Mesenchymal stem cell (in vitro differentiated cells and primary cell): ENCODE measurements around the gene TNFSF12.

Experiments used
- DNase-seq: peaks from one replicate; pipeline ENCODE4 v3.0.0-alpha.2; 2013
- H2AFZ ChIP-seq: one replicate; pipeline ENCODE4 v1.6.1; 2013; ENCODE audit warnings: low read depth, mild to moderate bottlenecking, control low read depth, inconsistent platforms, low read length, moderate library complexity
- H2AK5ac ChIP-seq: 2 replicates; pipeline ENCODE4 v1.6.1; 2013; ENCODE audit warnings: low read length, moderate library complexity, mild to moderate bottlenecking, inconsistent platforms; ENCODE audit not compliant: severe bottlenecking
- H2BK120ac ChIP-seq: one replicate; pipeline ENCODE4 v1.6.1; 2013; ENCODE audit warnings: low read depth, mild to moderate bottlenecking, inconsistent platforms, low read length, moderate library complexity
- H2BK12ac ChIP-seq, 2 experiments: one replicate each; pipeline ENCODE4 v1.6.1; 2013; ENCODE audit warnings: inconsistent platforms in 2 of 2, low read length in 2 of 2, mild to moderate bottlenecking in 2 of 2, moderate library complexity in 2 of 2, control low read depth in 1 of 2
- H2BK15ac ChIP-seq: one replicate; pipeline ENCODE4 v1.6.1; 2013; ENCODE audit warnings: mild to moderate bottlenecking, low read depth, inconsistent platforms; ENCODE audit not compliant: poor library complexity, severe bottlenecking
- H2BK5ac ChIP-seq: 2 replicates; pipeline ENCODE4 v1.6.1; 2013; ENCODE audit warnings: low read depth, mild to moderate bottlenecking, low read length, control low read depth, inconsistent platforms; ENCODE audit not compliant: poor library complexity, severe bottlenecking
- H3K14ac ChIP-seq, 2 experiments: one replicate each; pipeline ENCODE4 v1.6.1; 2013; ENCODE audit warnings: inconsistent platforms in 2 of 2, low read length in 2 of 2, control low read depth in 1 of 2, mild to moderate bottlenecking in 1 of 2, moderate library complexity in 1 of 2
- H3K18ac ChIP-seq, 2 experiments: one replicate each; pipeline ENCODE4 v1.6.1; 2013; ENCODE audit warnings: inconsistent platforms in 2 of 2, low read length in 2 of 2, control low read depth in 1 of 2, low read depth in 1 of 2, mild to moderate bottlenecking in 1 of 2
- H3K23ac ChIP-seq, 2 experiments: one replicate each; pipeline ENCODE4 v1.6.1; 2013; ENCODE audit warnings: inconsistent platforms in 2 of 2, low read length in 2 of 2, mild to moderate bottlenecking in 2 of 2, moderate library complexity in 2 of 2, control low read depth in 1 of 2
- H3K27ac ChIP-seq: 2 replicates; pipeline ENCODE4 v1.5.1; 2013; ENCODE audit warnings: mild to moderate bottlenecking, moderate library complexity, low read length, control low read depth, inconsistent platforms; ENCODE audit not compliant: poor library complexity, severe bottlenecking
- H3K27me3 ChIP-seq, 2 experiments: 2 replicates each; pipeline versions ENCODE4 v1.6.1 to v1.7.0; 2013; ENCODE audit warnings: low read length in 2 of 2, mild to moderate bottlenecking in 2 of 2, moderate library complexity in 2 of 2, control low read depth in 1 of 2, inconsistent platforms in 1 of 2; ENCODE audit not compliant: control insufficient read depth in 1 of 2, insufficient read depth in 1 of 2
- H3K36me3 ChIP-seq, 2 experiments: 2 replicates each; pipeline versions ENCODE4 v1.6.1 to v1.7.0; 2013; ENCODE audit warnings: low read length in 2 of 2, control low read depth in 1 of 2, inconsistent platforms in 1 of 2, low read depth in 1 of 2, mild to moderate bottlenecking in 1 of 2; ENCODE audit not compliant: insufficient read depth in 2 of 2, control insufficient read depth in 1 of 2
- H3K4ac ChIP-seq, 2 experiments: one replicate each; pipeline ENCODE4 v1.6.1; 2013; ENCODE audit warnings: inconsistent platforms in 2 of 2, low read length in 2 of 2, mild to moderate bottlenecking in 2 of 2, moderate library complexity in 2 of 2, control low read depth in 1 of 2, low read depth in 1 of 2
- H3K4me1 ChIP-seq: 2 replicates; pipeline ENCODE4 v1.6.1; 2013; ENCODE audit warnings: low read depth, low read length, control low read depth; ENCODE audit not compliant: control insufficient read depth, insufficient read depth
- H3K4me2 ChIP-seq: 2 replicates; pipeline ENCODE4 v1.6.1; 2013; ENCODE audit warnings: low read length, mild to moderate bottlenecking, inconsistent platforms; ENCODE audit not compliant: poor library complexity, severe bottlenecking
- H3K4me3 ChIP-seq, 2 experiments: 2 replicates each; pipeline versions ENCODE4 v1.5.1 to v1.7.0; 2013; ENCODE audit warnings: low read length in 2 of 2, mild to moderate bottlenecking in 2 of 2, control low read depth in 1 of 2, low read depth in 1 of 2; ENCODE audit not compliant: insufficient read depth in 1 of 2
- H3K79me1 ChIP-seq: replicated peaks from 2 replicates; pipeline ENCODE4 v1.6.1; 2013; ENCODE audit warnings: mild to moderate bottlenecking, control low read depth, low read length, inconsistent platforms; ENCODE audit not compliant: poor library complexity, severe bottlenecking
- H3K9ac ChIP-seq: 2 replicates; pipeline ENCODE4 v1.7.0; 2013; ENCODE audit warnings: mild to moderate bottlenecking, low read length, moderate library complexity
- H3K9me3 ChIP-seq: 2 replicates; pipeline ENCODE4 v1.7.0; 2013; ENCODE audit warnings: mild to moderate bottlenecking, low read length; ENCODE audit not compliant: control insufficient read depth
- H4K8ac ChIP-seq: one replicate; pipeline ENCODE4 v1.6.1; 2013; ENCODE audit warnings: inconsistent platforms, mild to moderate bottlenecking, low read length, moderate library complexity
- H4K91ac ChIP-seq: one replicate; pipeline ENCODE4 v1.6.1; 2013; ENCODE audit warnings: mild to moderate bottlenecking, low read length, inconsistent platforms
- WGBS: methylation state at CpG from one replicate; pipeline ENCODE4 v1.1.7; 2013; ENCODE audit warnings: mixed read lengths; 5-methylcytosine and 5-hydroxymethylcytosine counted together

TNFSF12 gene

DNA sequence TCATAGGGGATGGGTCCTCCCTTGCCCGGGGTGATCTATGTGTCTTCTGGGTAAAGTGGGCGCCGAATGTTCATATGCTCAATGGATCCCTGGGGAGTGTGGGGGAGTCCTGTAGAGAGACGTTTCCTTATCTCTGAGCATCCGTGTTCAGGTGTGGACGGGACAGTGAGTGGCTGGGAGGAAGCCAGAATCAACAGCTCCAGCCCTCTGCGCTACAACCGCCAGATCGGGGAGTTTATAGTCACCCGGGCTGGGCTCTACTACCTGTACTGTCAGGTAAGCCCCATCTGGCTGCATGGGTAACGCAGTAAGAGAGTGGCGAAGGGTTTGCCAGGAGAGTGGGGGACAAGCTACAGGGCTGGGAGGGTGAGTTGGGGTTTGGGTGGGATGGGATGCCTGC lies 7.8 kb downstream of the TNFSF12 start:
- Histone ChIP-seq H2BK120ac (no peak overlapping the region), H2BK12ac (no peak overlapping the region), H3K4me2 (no peak overlapping the region), H3K4me3 (no peak overlapping the region), H4K91ac (no peak overlapping the region), H3K4me1 (peaks cover 14% of the 10 kb centered on the region), H3K18ac (no peak overlapping the region), H3K9ac (no peak overlapping the region), H2BK15ac (no peak overlapping the region), H2AK5ac (no peak overlapping the region), H3K36me3 (peaks cover 5 to 6% of the 10 kb centered on the region in 2 experiments), H4K8ac (no peak overlapping the region), H2AFZ (no peak overlapping the region), H3K9me3 (no peaks in the 10 kb centered on the region), H3K14ac (no peak overlapping the region), H3K27ac (no peak overlapping the region), H2BK5ac (no peak overlapping the region), H3K79me1 (no peaks in the 10 kb centered on the region), H3K27me3 (no peaks in the 10 kb centered on the region), H3K23ac (no peak overlapping the region), H3K4ac (no peak overlapping the region)
- no peak for DNase-seq
- WGBS, result 91% methylated on average over 12 of the region's 12 CpGs

DNA sequence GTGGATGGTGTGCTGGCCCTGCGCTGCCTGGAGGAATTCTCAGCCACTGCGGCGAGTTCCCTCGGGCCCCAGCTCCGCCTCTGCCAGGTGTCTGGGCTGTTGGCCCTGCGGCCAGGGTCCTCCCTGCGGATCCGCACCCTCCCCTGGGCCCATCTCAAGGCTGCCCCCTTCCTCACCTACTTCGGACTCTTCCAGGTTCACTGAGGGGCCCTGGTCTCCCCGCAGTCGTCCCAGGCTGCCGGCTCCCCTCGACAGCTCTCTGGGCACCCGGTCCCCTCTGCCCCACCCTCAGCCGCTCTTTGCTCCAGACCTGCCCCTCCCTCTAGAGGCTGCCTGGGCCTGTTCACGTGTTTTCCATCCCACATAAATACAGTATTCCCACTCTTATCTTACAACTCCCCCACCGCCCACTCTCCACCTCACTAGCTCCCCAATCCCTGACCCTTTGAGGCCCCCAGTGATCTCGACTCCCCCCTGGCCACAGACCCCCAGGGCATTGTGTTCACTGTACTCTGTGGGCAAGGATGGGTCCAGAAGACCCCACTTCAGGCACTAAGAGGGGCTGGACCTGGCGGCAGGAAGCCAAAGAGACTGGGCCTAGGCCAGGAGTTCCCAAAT lies 8.4 kb downstream of the TNFSF12 start:
- no peak overlapping the region for H3K23ac ChIP-seq
- WGBS, result 78% methylated on average over 18 of the region's 19 CpGs

DNA sequence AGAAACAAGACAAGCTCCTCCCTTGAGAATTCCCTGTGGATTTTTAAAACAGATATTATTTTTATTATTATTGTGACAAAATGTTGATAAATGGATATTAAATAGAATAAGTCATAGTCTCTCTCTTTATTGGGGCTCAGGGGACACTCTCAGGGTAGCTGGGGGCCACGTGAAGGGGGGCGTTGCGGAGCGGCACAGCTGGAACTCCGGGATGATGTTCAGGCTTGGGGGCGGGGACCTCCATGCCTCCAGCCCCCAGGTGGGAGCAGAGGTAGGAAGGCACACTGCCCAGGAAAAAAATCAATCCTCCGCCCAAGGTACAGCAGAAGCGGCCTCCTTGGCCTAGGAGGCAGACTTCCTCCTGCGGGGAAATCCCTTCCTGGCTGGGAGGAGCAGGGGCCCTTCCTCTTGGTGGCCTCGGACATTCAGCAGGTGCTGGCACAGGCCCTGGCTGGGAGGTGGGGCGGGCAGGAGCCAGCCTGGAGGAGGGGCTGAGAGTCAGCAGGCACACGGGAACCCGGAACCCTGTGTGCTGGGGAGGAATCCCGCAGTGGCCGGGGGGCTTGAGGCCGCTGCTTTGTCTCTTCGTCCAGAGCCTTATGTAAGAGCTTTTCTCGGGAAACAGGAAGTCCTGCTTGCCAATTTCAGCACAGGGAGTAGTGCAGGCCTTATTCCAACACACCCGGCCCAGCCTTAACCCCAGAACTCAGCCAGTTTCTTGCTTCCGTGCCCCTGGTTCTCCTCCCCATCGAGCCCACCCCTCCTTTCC lies 9.1 kb downstream of the TNFSF12 start:
- no peak overlapping the region for H3K18ac ChIP-seq
- H2BK5ac ChIP-seq, result no peak overlapping the region
- H3K23ac ChIP-seq, result no peak overlapping the region
- no peaks in the 10 kb centered on the region for H3K79me1 ChIP-seq
- H2AFZ ChIP-seq, result peak overlapping the region; percentile 1
- WGBS, result 36% methylated on average over 21 of the region's 21 CpGs
- peak overlapping the region in 1 of 2 experiments; percentile 55 for H3K4me3 ChIP-seq
- H2AK5ac ChIP-seq, result peak overlapping the region; percentile 9
- H2BK15ac ChIP-seq, result no peak overlapping the region
- no peak overlapping the region for H3K14ac ChIP-seq
- peak overlapping the region in 1 of 2 experiments; percentile 32 for H2BK12ac ChIP-seq
- peak overlapping the region; percentile 86 for H4K8ac ChIP-seq
- peak overlapping the region; percentile 39 for H3K4me2 ChIP-seq
- no peak for DNase-seq
- H3K9me3 ChIP-seq, result no peaks in the 10 kb centered on the region
- peak overlapping the region; percentile 85 for H3K9ac ChIP-seq
- no peak overlapping the region for H3K27ac ChIP-seq
- no peak overlapping the region for H3K4ac ChIP-seq
- H4K91ac ChIP-seq, result peak overlapping the region; percentile 19
- H3K36me3 ChIP-seq, result peaks cover 6% of the 10 kb centered on the region in 2 experiments
- peaks cover 15% of the 10 kb centered on the region for H3K4me1 ChIP-seq
- H3K27me3 ChIP-seq, result no peaks in the 10 kb centered on the region
- no peak overlapping the region for H2BK120ac ChIP-seq

More for the DNA sequence above, 8.4 kb downstream of the TNFSF12 start:
- H2BK15ac ChIP-seq, result no peak overlapping the region
- H4K91ac ChIP-seq, result no peak overlapping the region
- no peak overlapping the region for H3K14ac ChIP-seq
- H3K4me1 ChIP-seq, result peaks cover 14% of the 10 kb centered on the region
- H3K79me1 ChIP-seq, result no peaks in the 10 kb centered on the region
- H4K8ac ChIP-seq, result peak overlapping the region; percentile 57
- DNase-seq, result no peak
- no peak overlapping the region for H2BK120ac ChIP-seq
- H3K4ac ChIP-seq, result no peak overlapping the region
- H2AFZ ChIP-seq, result no peak overlapping the region
- no peak overlapping the region for H3K4me3 ChIP-seq
- H3K27me3 ChIP-seq, result no peaks in the 10 kb centered on the region
- no peak overlapping the region for H2BK5ac ChIP-seq
- H3K4me2 ChIP-seq, result no peak overlapping the region
- H3K9ac ChIP-seq, result peak overlapping the region; percentile 85
- no peak overlapping the region for H2BK12ac ChIP-seq
- H3K27ac ChIP-seq, result no peak overlapping the region
- H3K36me3 ChIP-seq, result peaks cover 5 to 6% of the 10 kb centered on the region in 2 experiments
- no peaks in the 10 kb centered on the region for H3K9me3 ChIP-seq
- no peak overlapping the region for H3K18ac ChIP-seq
- H2AK5ac ChIP-seq, result peak overlapping the region; percentile 64

DNA sequence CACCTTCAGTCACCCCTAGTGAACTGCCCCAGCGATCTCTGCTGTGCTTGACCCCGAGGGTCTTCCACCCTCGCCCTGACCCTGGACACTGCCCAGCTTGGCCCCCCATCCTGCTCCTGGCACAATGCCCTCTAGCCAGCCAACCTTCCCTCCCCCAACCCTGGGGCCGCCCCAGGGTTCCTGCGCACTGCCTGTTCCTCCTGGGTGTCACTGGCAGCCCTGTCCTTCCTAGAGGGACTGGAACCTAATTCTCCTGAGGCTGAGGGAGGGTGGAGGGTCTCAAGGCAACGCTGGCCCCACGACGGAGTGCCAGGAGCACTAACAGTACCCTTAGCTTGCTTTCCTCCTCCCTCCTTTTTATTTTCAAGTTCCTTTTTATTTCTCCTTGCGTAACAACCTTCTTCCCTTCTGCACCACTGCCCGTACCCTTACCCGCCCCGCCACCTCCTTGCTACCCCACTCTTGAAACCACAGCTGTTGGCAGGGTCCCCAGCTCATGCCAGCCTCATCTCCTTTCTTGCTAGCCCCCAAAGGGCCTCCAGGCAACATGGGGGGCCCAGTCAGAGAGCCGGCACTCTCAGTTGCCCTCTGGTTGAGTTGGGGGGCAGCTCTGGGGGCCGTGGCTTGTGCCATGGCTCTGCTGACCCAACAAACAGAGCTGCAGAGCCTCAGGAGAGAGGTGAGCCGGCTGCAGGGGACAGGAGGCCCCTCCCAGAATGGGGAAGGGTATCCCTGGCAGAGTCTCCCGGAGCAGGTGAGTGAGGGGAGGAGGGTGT lies 9.9 kb downstream of the TNFSF12 start, which contains the start of gene TNFSF13:
Gene TNFSF13 (plus strand): TSS at position 207 of the 776 bp plus-strand sequence. CDS start 290 bp downstream, at position 497.
- Histone ChIP-seq H2BK5ac (no peak within 1 kb of the TSS), H2BK120ac (no peak within 1 kb of the TSS), H3K4me1 (peaks cover 21% of the 10 kb centered on the region), H3K14ac (no peak within 1 kb of the TSS), H3K36me3 (peaks cover 3 to 11% of the 10 kb centered on the region in 2 experiments), H3K23ac (no peak within 1 kb of the TSS), H3K4me2 (peak within 1 kb of the TSS; percentile 39), H2AK5ac (peak within 1 kb of the TSS; percentile 64), H2BK12ac (peak within 1 kb of the TSS in 1 of 2 experiments; percentile 32), H3K4ac (no peak within 1 kb of the TSS), H3K9ac (peak within 1 kb of the TSS; percentile 85), H3K27me3 (no peaks in the 10 kb centered on the region), H2BK15ac (no peak within 1 kb of the TSS), H4K91ac (peak within 1 kb of the TSS; percentile 19), H4K8ac (peak within 1 kb of the TSS; percentile 86), H3K4me3 (peak within 1 kb of the TSS in 1 of 2 experiments; percentile 55), H3K18ac (peak within 1 kb of the TSS in 1 of 2 experiments; percentile 8), H2AFZ (peak within 1 kb of the TSS; percentile 1), H3K27ac (no peak within 1 kb of the TSS), H3K9me3 (no peaks in the 10 kb centered on the region), H3K79me1 (peaks cover under 1% of the 10 kb centered on the region)
- WGBS, result 87% methylated on average over 16 of the region's 16 CpGs
- no peak for DNase-seq
